Thyroid gland (tissue), 4 donors: ENCODE data around the gene EGF.

Experiments
- POLR2A ChIP-seq, 2 donors: fragments of 450-650 bp; IDR thresholded peaks; one replicate each; pipeline ENCODE4 v1.6.1; 2017; ENCODE audit warnings: antibody characterized with exemption in 2 of 2, mild to moderate bottlenecking in 2 of 2, moderate library complexity in 1 of 2
- TF ChIP-seq, protein P1 (sequence below), 6 experiments: fragments of 200-600 bp in 3 of 6; fragments of 450-650 bp in 3 of 6; sonication (generic) in 3 of 6; IDR thresholded peaks; one replicate each; pipeline ENCODE4 v1.5.1; 2016 to 2019; ENCODE audit warnings: antibody characterized with exemption in 6 of 6, mild to moderate bottlenecking in 2 of 6, inconsistent platforms in 1 of 6, moderate library complexity in 1 of 6

DNA sequence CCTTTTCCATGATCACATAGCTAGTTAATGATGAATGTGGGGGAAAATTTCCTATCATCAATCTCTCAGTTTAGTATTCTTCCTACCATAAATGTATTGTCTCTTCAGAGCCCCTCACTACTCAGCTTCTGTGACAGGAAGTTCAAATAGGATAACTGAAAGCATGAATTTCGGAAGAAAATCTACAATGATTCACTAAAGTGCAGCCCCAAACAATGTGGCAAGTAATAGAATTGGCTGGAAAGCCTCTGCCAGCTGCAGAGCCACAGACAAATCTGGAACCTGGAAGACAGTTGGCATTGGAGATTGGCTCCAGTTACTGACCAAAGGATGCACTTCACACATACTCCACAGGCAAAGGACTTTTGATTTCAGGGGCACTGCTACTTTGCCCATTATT, 35.2 kb downstream of the EGF start:
- TF ChIP-seq, protein P1, sequence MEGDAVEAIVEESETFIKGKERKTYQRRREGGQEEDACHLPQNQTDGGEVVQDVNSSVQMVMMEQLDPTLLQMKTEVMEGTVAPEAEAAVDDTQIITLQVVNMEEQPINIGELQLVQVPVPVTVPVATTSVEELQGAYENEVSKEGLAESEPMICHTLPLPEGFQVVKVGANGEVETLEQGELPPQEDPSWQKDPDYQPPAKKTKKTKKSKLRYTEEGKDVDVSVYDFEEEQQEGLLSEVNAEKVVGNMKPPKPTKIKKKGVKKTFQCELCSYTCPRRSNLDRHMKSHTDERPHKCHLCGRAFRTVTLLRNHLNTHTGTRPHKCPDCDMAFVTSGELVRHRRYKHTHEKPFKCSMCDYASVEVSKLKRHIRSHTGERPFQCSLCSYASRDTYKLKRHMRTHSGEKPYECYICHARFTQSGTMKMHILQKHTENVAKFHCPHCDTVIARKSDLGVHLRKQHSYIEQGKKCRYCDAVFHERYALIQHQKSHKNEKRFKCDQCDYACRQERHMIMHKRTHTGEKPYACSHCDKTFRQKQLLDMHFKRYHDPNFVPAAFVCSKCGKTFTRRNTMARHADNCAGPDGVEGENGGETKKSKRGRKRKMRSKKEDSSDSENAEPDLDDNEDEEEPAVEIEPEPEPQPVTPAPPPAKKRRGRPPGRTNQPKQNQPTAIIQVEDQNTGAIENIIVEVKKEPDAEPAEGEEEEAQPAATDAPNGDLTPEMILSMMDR (IDR thresholded peaks at IDR 0.05) = no peak
- TF ChIP-seq POLR2A (IDR thresholded peaks at IDR 0.05) = no peak
